Measurements from ENCODE around the gene CLK4.

Gene CLK4

GRCh38 chr5:178672630-178673029, 45.8 kb upstream of the CLK4 start:
- no peaks in the 10 kb centered on the region for H3K4me1 ChIP-seq (ENCODE audit: control insufficient read depth, insufficient read depth, low read depth, low read length)
- no peak overlapping the region for H3K27ac ChIP-seq (ENCODE audit: low read length, poor library complexity, severe bottlenecking)
- H4K91ac ChIP-seq (ENCODE audit: low read length), result no peak overlapping the region
- H3K23ac ChIP-seq (ENCODE audit: low read length in 2 of 2), result no peak overlapping the region
- no peak overlapping the region for H4K8ac ChIP-seq (ENCODE audit: low read length)
- no peak overlapping the region for H2BK5ac ChIP-seq (ENCODE audit: low read depth, low read length, poor library complexity, severe bottlenecking)
- no peak overlapping the region for H2AFZ ChIP-seq (ENCODE audit: low read depth, low read length)
- peaks cover 41% of the 10 kb centered on the region for H3K9me3 ChIP-seq (ENCODE audit: control insufficient read depth, low read length)
- H3K79me1 ChIP-seq (replicated peaks; ENCODE audit: low read length, poor library complexity, severe bottlenecking), result no peaks in the 10 kb centered on the region
- H3K4me3 ChIP-seq (ENCODE audit: insufficient read depth in 1 of 2, low read depth in 1 of 2, low read length in 2 of 2), result no peak overlapping the region
- H2AK5ac ChIP-seq (ENCODE audit: low read length, severe bottlenecking), result no peak overlapping the region
- H2BK12ac ChIP-seq (ENCODE audit: low read length in 2 of 2), result no peak overlapping the region
- no peak overlapping the region for H3K9ac ChIP-seq (ENCODE audit: low read length)
- no peak overlapping the region for H3K4me2 ChIP-seq (ENCODE audit: low read length, poor library complexity, severe bottlenecking)
- no peak overlapping the region for H2BK15ac ChIP-seq (ENCODE audit: low read depth, poor library complexity, severe bottlenecking)
- no peak overlapping the region for H3K4ac ChIP-seq (ENCODE audit: low read depth in 1 of 2, low read length in 2 of 2)
- no peak for DNase-seq
- no peak overlapping the region for H3K14ac ChIP-seq (ENCODE audit: low read length in 2 of 2)
- H3K27me3 ChIP-seq (ENCODE audit: control insufficient read depth in 1 of 2, insufficient read depth in 1 of 2, low read length in 2 of 2), result no peaks in the 10 kb centered on the region
- H3K36me3 ChIP-seq (ENCODE audit: control insufficient read depth in 1 of 2, insufficient read depth in 2 of 2, low read depth in 1 of 2, low read length in 2 of 2), result no peaks in the 10 kb centered on the region
- no peak overlapping the region for H3K18ac ChIP-seq (ENCODE audit: low read depth in 1 of 2, low read length in 2 of 2)
- H2BK120ac ChIP-seq (ENCODE audit: low read depth, low read length), result no peak overlapping the region
- WGBS, result 26% methylated on average over 2 of the region's 4 CpGs

DNA sequence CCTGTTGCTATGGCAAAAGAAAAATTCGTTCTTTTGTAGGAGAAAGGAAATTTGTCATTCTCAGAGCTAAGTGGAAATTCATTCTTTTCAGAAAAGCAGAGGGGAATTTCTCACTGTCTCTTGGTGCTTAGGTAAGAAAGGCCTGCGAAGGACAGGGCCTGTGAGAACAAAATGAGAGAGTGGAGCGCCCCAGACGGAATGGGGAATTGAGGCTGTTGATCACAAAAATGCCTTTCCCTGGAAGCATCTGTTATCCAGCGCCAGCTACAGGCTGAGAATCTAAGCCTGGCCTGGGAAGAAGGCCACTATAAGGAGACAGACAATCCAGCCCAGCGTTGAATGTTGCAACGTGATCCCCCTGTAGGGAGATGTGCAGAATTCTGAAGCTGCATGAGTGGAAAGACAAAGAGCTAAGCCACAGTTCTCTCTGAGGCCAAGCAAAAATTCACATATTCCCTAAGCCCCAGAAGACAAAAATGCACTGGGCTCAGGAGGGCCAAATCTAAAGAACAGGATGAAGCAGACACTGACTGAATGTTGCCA, 44.8 kb upstream of the CLK4 start:
- no peak for DNase-seq
- Histone ChIP-seq H3K23ac (ENCODE audit: low read length in 2 of 2) (no peak overlapping the region), H3K4me3 (ENCODE audit: insufficient read depth in 1 of 2, low read depth in 1 of 2, low read length in 2 of 2) (no peak overlapping the region), H3K27ac (ENCODE audit: low read length, poor library complexity, severe bottlenecking) (no peak overlapping the region), H2AK5ac (ENCODE audit: low read length, severe bottlenecking) (no peak overlapping the region), H3K9ac (ENCODE audit: low read length) (no peak overlapping the region), H3K4ac (ENCODE audit: low read depth in 1 of 2, low read length in 2 of 2) (no peak overlapping the region), H3K4me1 (ENCODE audit: control insufficient read depth, insufficient read depth, low read depth, low read length) (no peaks in the 10 kb centered on the region), H3K18ac (ENCODE audit: low read depth in 1 of 2, low read length in 2 of 2) (no peak overlapping the region), H2BK12ac (ENCODE audit: low read length in 2 of 2) (no peak overlapping the region), H3K79me1 (replicated peaks; ENCODE audit: low read length, poor library complexity, severe bottlenecking) (no peaks in the 10 kb centered on the region), H2AFZ (ENCODE audit: low read depth, low read length) (no peak overlapping the region), H3K14ac (ENCODE audit: low read length in 2 of 2) (no peak overlapping the region), H4K91ac (ENCODE audit: low read length) (no peak overlapping the region), H2BK15ac (ENCODE audit: low read depth, poor library complexity, severe bottlenecking) (no peak overlapping the region), H3K9me3 (ENCODE audit: control insufficient read depth, low read length) (peaks cover 43% of the 10 kb centered on the region), H2BK5ac (ENCODE audit: low read depth, low read length, poor library complexity, severe bottlenecking) (no peak overlapping the region), H3K27me3 (ENCODE audit: control insufficient read depth in 1 of 2, insufficient read depth in 1 of 2, low read length in 2 of 2) (no peaks in the 10 kb centered on the region), H4K8ac (ENCODE audit: low read length) (no peak overlapping the region), H3K36me3 (ENCODE audit: control insufficient read depth in 1 of 2, insufficient read depth in 2 of 2, low read depth in 1 of 2, low read length in 2 of 2) (no peaks in the 10 kb centered on the region), H3K4me2 (ENCODE audit: low read length, poor library complexity, severe bottlenecking) (no peak overlapping the region), H2BK120ac (ENCODE audit: low read depth, low read length) (no peak overlapping the region)
- 57% methylated on average over 7 of the region's 7 CpGs for WGBS

- Histone ChIP-seq H3K4me1 (ENCODE audit: control insufficient read depth, insufficient read depth, low read depth, low read length) (no peaks in the 10 kb centered on the region), H3K4ac (ENCODE audit: low read depth in 1 of 2, low read length in 2 of 2) (no peak overlapping the region), H4K8ac (ENCODE audit: low read length) (no peak overlapping the region), H3K9ac (ENCODE audit: low read length) (no peak overlapping the region), H2BK15ac (ENCODE audit: low read depth, poor library complexity, severe bottlenecking) (no peak overlapping the region), H3K23ac (ENCODE audit: low read length in 2 of 2) (no peak overlapping the region), H3K9me3 (ENCODE audit: control insufficient read depth, low read length) (peaks cover 43% of the 10 kb centered on the region), H2AK5ac (ENCODE audit: low read length, severe bottlenecking) (no peak overlapping the region), H4K91ac (ENCODE audit: low read length) (no peak overlapping the region), H3K79me1 (replicated peaks; ENCODE audit: low read length, poor library complexity, severe bottlenecking) (no peaks in the 10 kb centered on the region), H2BK120ac (ENCODE audit: low read depth, low read length) (no peak overlapping the region), H3K36me3 (ENCODE audit: control insufficient read depth in 1 of 2, insufficient read depth in 2 of 2, low read depth in 1 of 2, low read length in 2 of 2) (no peaks in the 10 kb centered on the region), H3K14ac (ENCODE audit: low read length in 2 of 2) (no peak overlapping the region), H2BK12ac (ENCODE audit: low read length in 2 of 2) (no peak overlapping the region), H3K4me2 (ENCODE audit: low read length, poor library complexity, severe bottlenecking) (no peak overlapping the region), H3K27ac (ENCODE audit: low read length, poor library complexity, severe bottlenecking) (no peak overlapping the region), H2AFZ (ENCODE audit: low read depth, low read length) (no peak overlapping the region), H3K18ac (ENCODE audit: low read depth in 1 of 2, low read length in 2 of 2) (no peak overlapping the region), H2BK5ac (ENCODE audit: low read depth, low read length, poor library complexity, severe bottlenecking) (no peak overlapping the region), H3K27me3 (ENCODE audit: control insufficient read depth in 1 of 2, insufficient read depth in 1 of 2, low read length in 2 of 2) (no peaks in the 10 kb centered on the region), H3K4me3 (ENCODE audit: insufficient read depth in 1 of 2, low read depth in 1 of 2, low read length in 2 of 2) (no peak overlapping the region)
- WGBS, result 65% methylated on average over 6 of the region's 10 CpGs
- no peak for DNase-seq
Measured at GRCh38 chr5:178670351-178670885, 43.6 kb upstream of the CLK4 start.

GRCh38 chr5:178668579-178668978, 41.7 kb upstream of the CLK4 start:
- Histone ChIP-seq H3K14ac (ENCODE audit: low read length in 2 of 2) (no peak overlapping the region), H2BK120ac (ENCODE audit: low read depth, low read length) (no peak overlapping the region), H3K4me1 (ENCODE audit: control insufficient read depth, insufficient read depth, low read depth, low read length) (no peaks in the 10 kb centered on the region), H3K27me3 (ENCODE audit: control insufficient read depth in 1 of 2, insufficient read depth in 1 of 2, low read length in 2 of 2) (no peaks in the 10 kb centered on the region), H3K4ac (ENCODE audit: low read depth in 1 of 2, low read length in 2 of 2) (no peak overlapping the region), H3K18ac (ENCODE audit: low read depth in 1 of 2, low read length in 2 of 2) (no peak overlapping the region), H3K4me3 (ENCODE audit: insufficient read depth in 1 of 2, low read depth in 1 of 2, low read length in 2 of 2) (no peak overlapping the region), H2AFZ (ENCODE audit: low read depth, low read length) (no peak overlapping the region), H3K9me3 (ENCODE audit: control insufficient read depth, low read length) (peaks cover 47% of the 10 kb centered on the region), H3K36me3 (ENCODE audit: control insufficient read depth in 1 of 2, insufficient read depth in 2 of 2, low read depth in 1 of 2, low read length in 2 of 2) (no peaks in the 10 kb centered on the region), H2BK15ac (ENCODE audit: low read depth, poor library complexity, severe bottlenecking) (no peak overlapping the region), H2AK5ac (ENCODE audit: low read length, severe bottlenecking) (no peak overlapping the region), H4K8ac (ENCODE audit: low read length) (no peak overlapping the region), H4K91ac (ENCODE audit: low read length) (no peak overlapping the region), H3K27ac (ENCODE audit: low read length, poor library complexity, severe bottlenecking) (no peak overlapping the region), H3K4me2 (ENCODE audit: low read length, poor library complexity, severe bottlenecking) (no peak overlapping the region), H2BK5ac (ENCODE audit: low read depth, low read length, poor library complexity, severe bottlenecking) (no peak overlapping the region), H3K23ac (ENCODE audit: low read length in 2 of 2) (no peak overlapping the region), H3K9ac (ENCODE audit: low read length) (no peak overlapping the region), H2BK12ac (ENCODE audit: low read length in 2 of 2) (no peak overlapping the region), H3K79me1 (replicated peaks; ENCODE audit: low read length, poor library complexity, severe bottlenecking) (no peaks in the 10 kb centered on the region)
- DNase-seq, result no peak
- WGBS, result 82% methylated on average over 7 of the region's 7 CpGs

Data from mesenchymal stem cell (in vitro differentiated cells and primary cell).